HK-2 (cell line): ENCODE results near the gene ADGRD1.
"Not testable (repeated sequence)": the region's sequence is repeated elsewhere in the genome, so short reads cannot be mapped to it uniquely, and the experiment has no call there.

Source experiments
- DNase-seq: peaks from one replicate; pipeline ENCODE4 v3.0.0-alpha.2; 2018; ENCODE audit not compliant: unreplicated experiment

ADGRD1 gene

GRCh38 chr12:130987151-130987931, 33.6 kb downstream of the ADGRD1 start:
- DNase-seq, result no peak

GRCh38 chr12:130988261-130988660, 34.6 kb downstream of the ADGRD1 start:
- no peak for DNase-seq

GRCh38 chr12:130988751-130989150, 35.0 kb downstream of the ADGRD1 start:
- DNase-seq, result no peak

- DNase-seq, result no peak
These were observed 35.7 kb downstream of the ADGRD1 start for GRCh38 chr12:130989391-130989790.

- no peak for DNase-seq
These were observed 36.3 kb downstream of the ADGRD1 start for GRCh38 chr12:130990034-130990433.

GRCh38 chr12:130992448-130992847, 38.7 kb downstream of the ADGRD1 start:
- no peak for DNase-seq

GRCh38 chr12:130992979-130993538, 39.4 kb downstream of the ADGRD1 start:
- no peak for DNase-seq

- DNase-seq, result no peak
These were observed 40.3 kb downstream of the ADGRD1 start for GRCh38 chr12:130993759-130994670.

GRCh38 chr12:130994821-130995375, 41.2 kb downstream of the ADGRD1 start:
- DNase-seq, result no peak

- not testable (repeated sequence) for DNase-seq
These were observed 41.8 kb downstream of the ADGRD1 start for GRCh38 chr12:130995386-130995969.

- no peak for DNase-seq
These were observed 44.4 kb downstream of the ADGRD1 start for GRCh38 chr12:130998136-130998535.

GRCh38 chr12:131000000-131000486, 46.3 kb downstream of the ADGRD1 start:
- no peak for DNase-seq

GRCh38 chr12:131001493-131001892, 47.8 kb downstream of the ADGRD1 start:
- DNase-seq, result no peak

GRCh38 chr12:131002216-131002631, 48.5 kb downstream of the ADGRD1 start:
- no peak for DNase-seq

- DNase-seq, result no peak
These were observed 49.5 kb downstream of the ADGRD1 start for GRCh38 chr12:131003036-131003715.

GRCh38 chr12:131003716-131004045, 50.0 kb downstream of the ADGRD1 start:
- DNase-seq, result no peak

GRCh38 chr12:131004166-131004565, 50.5 kb downstream of the ADGRD1 start:
- DNase-seq, result no peak

- DNase-seq, result no peak
These were observed 51.7 kb downstream of the ADGRD1 start for GRCh38 chr12:131005161-131006035.

- no peak for DNase-seq
These were observed 52.5 kb downstream of the ADGRD1 start for GRCh38 chr12:131006036-131006735.
